GM12878 (cell line): Measurements from ENCODE around the gene DUSP12. TPM values are rescaled to one million over a fixed set of nuclear protein-coding genes. Genes with fewer than 3 reads are reported as not detected.

Experiments used
- ATAC-seq: fragments of 200-7000 bp; cut with Tn5 transposase; 3 replicates; pipeline ENCODE4 v1.9.1; 2020; ENCODE audit warnings: mild to moderate bottlenecking, moderate library complexity
- BruUV-seq: library from RNA; stranded (reverse); fragments of 400-500 nt; replicated peaks from 2 replicates; lab custom pipeline; 2021; lab: Mats Ljungman, UMichigan
- CTCF ChIA-PET: fragments of 300-600 bp; sonication (Branson Sonifier 250); formaldehyde crosslinking; extraction: SDS; loops from one replicate; lab custom pipeline; 2021; ENCODE audit warnings: inconsistent platforms; lab: Yijun Ruan, JAX
- POLR2A ChIA-PET: fragments of 350-600 bp; formaldehyde crosslinking; extraction: SDS; loops from one replicate; lab custom pipeline; 2021; ENCODE audit warnings: inconsistent platforms; lab: Charles Lee
- RAD21 ChIA-PET: fragments of 300-600 bp; sonication (Branson Sonifier 250); formaldehyde crosslinking; loops from one replicate; lab custom pipeline; 2023; ENCODE audit warnings: antibody characterized with exemption; ENCODE audit not compliant: unreplicated experiment; lab: Charles Lee
- SMC1A ChIA-PET: fragments of 300-600 bp; sonication (Branson Sonifier 250); formaldehyde crosslinking; loops from one replicate; lab custom pipeline; 2023; ENCODE audit not compliant: unreplicated experiment, uncharacterized antibody; lab: Charles Lee
- DNase-seq: peaks from one replicate; pipeline ENCODE4 v3.0.0-alpha.2; 2011; ENCODE audit warnings: low read depth, low spot score
- FAIRE-seq: peaks from 3 replicates; lab custom pipeline; 2011; peaks lifted over from hg19 to GRCh38; lab: Jason Lieb, UNC
- H2AFZ ChIP-seq: 2 replicates; pipeline ENCODE4 v1.6.0; 2011; ENCODE audit warnings: low read depth, low read length, control low read depth; ENCODE audit not compliant: control insufficient read depth
- H3K27ac ChIP-seq: 2 replicates; pipeline ENCODE4 v1.5.1; 2011; ENCODE audit warnings: control low read depth; ENCODE audit not compliant: control insufficient read depth, insufficient read depth
- H3K27me3 ChIP-seq, 2 experiments: replicated peaks in 1 of 2; 2 replicates each; pipeline versions ENCODE4 v1.6.0 to v1.6.1; 2011; ENCODE audit warnings: low read length in 1 of 2; ENCODE audit not compliant: control insufficient read depth in 2 of 2, insufficient read depth in 2 of 2
- H3K36me3 ChIP-seq, 2 experiments: 2 replicates each; pipeline ENCODE4 v1.5.1; 2011; ENCODE audit warnings: low read length in 1 of 2; ENCODE audit not compliant: control insufficient read depth in 2 of 2, insufficient read depth in 2 of 2
- H3K4me1 ChIP-seq: 2 replicates; pipeline ENCODE4 v1.6.1; 2011; ENCODE audit warnings: mild to moderate bottlenecking, low read length, moderate library complexity, mixed read lengths; ENCODE audit not compliant: control insufficient read depth, insufficient read depth
- H3K4me2 ChIP-seq: 2 replicates; pipeline ENCODE4 v1.6.0; 2011; ENCODE audit warnings: control low read depth; ENCODE audit not compliant: control insufficient read depth, insufficient read depth
- H3K4me3 ChIP-seq: fragments of 200-600 bp; sonication (generic); 2 replicates; pipeline ENCODE4 v1.5.1; 2016
- H3K79me2 ChIP-seq: 2 replicates; pipeline ENCODE4 v1.6.0; 2011; ENCODE audit warnings: low read length; ENCODE audit not compliant: control insufficient read depth, insufficient read depth
- H3K9ac ChIP-seq: 2 replicates; pipeline ENCODE4 v1.8.0; 2011; ENCODE audit warnings: low read length, control low read depth, mixed read lengths; ENCODE audit not compliant: control insufficient read depth, insufficient read depth
- H3K9me3 ChIP-seq: replicated peaks from 3 replicates; pipeline ENCODE4 v1.5.1; 2011; ENCODE audit warnings: mild to moderate bottlenecking, low read length; ENCODE audit not compliant: control insufficient read depth, insufficient read depth
- H4K20me1 ChIP-seq: 2 replicates; pipeline ENCODE4 v1.6.0; 2011; ENCODE audit not compliant: control insufficient read depth, insufficient read depth
- ATF7 ChIP-seq: fragments of 450-650 bp; IDR thresholded peaks from 2 replicates; pipeline ENCODE4 v1.6.1; 2016; ENCODE audit warnings: low read depth, mild to moderate bottlenecking
- EED ChIP-seq: sonication (generic); IDR thresholded peaks from 2 replicates; pipeline ENCODE4 v1.6.1; 2016; ENCODE audit warnings: antibody characterized with exemption, low read depth
- JUNB ChIP-seq: IDR thresholded peaks from 2 replicates; pipeline ENCODE4 v1.6.1; 2016; ENCODE audit warnings: antibody characterized with exemption, mild to moderate bottlenecking
- RAD21 ChIP-seq: IDR thresholded peaks from 2 replicates; pipeline ENCODE4 v1.6.1; 2011; ENCODE audit warnings: mild to moderate bottlenecking, low read depth, low read length, moderate library complexity; ENCODE audit not compliant: insufficient read depth
- SMC3 ChIP-seq: IDR thresholded peaks from 2 replicates; pipeline ENCODE4 v1.6.1; 2011; ENCODE audit warnings: low read length, improper control_type of control experiment, borderline replicate concordance
- SRF ChIP-seq, 2 experiments: IDR thresholded peaks; 2 replicates each; pipeline ENCODE4 v1.6.1; 2011; ENCODE audit warnings: low read depth in 2 of 2, low read length in 2 of 2, mild to moderate bottlenecking in 1 of 2, moderate library complexity in 1 of 2
- TBL1XR1 ChIP-seq: IDR thresholded peaks from 2 replicates; pipeline ENCODE4 v1.6.1; 2012; ENCODE audit warnings: low read depth, low read length, improper control_type of control experiment
- TCF7 ChIP-seq: IDR thresholded peaks from 2 replicates; pipeline ENCODE4 v1.6.1; 2014; ENCODE audit warnings: antibody characterized with exemption, borderline replicate concordance
- WGBS: methylation state at CpG from one replicate; pipeline ENCODE4 v1.1.6; 2016; ENCODE audit warnings: low lambda C conversion rate; ENCODE audit not compliant: insufficient replicate concordance, insufficient coverage; ENCODE audit errors: missing lambda C conversion rate; 5-methylcytosine and 5-hydroxymethylcytosine counted together
- in situ Hi-C: fragments of 300-500 bp; cut with MboI; formaldehyde crosslinking; loops from 9 replicates; pipeline ENCODE4 v1.14.3; 2018; ENCODE audit warnings: mixed read lengths
- intact Hi-C: fragments of 100-400 bp; cut with micrococcal nuclease; formaldehyde crosslinking; loops from one replicate; pipeline ENCODE4 v1.14.2; 2022; ENCODE audit not compliant: unreplicated experiment
- polyA plus RNA-seq, 11 experiments: library from polyadenylated mRNA; depleted of rRNA in 4 of 11; unstranded in 6 of 11; stranded (reverse) in 5 of 11; fragments of >200 nt; fragmentation: Nextera tagmentation in 4 of 11; fragmentation: Illumina TruSeq in 1 of 11; extraction: Ambion mirVana in 4 of 11; extraction: Trizol in 1 of 11; gene quantifications; 1 replicate in 1 of 11; 2 replicates in 10 of 11; pipeline versions ENCODE4 v1.2.1 to v1.2.3, GENCODE V29; 2011 to 2016; ENCODE audit warnings: inconsistent platforms in 2 of 11, missing spikeins in 2 of 11, low read depth in 1 of 11
- total RNA-seq, 4 experiments: library from RNA; depleted of rRNA in 3 of 4; stranded (reverse); fragments of >200 nt in 3 of 4; fragmentation: Illumina TruSeq in 1 of 4; extraction: Trizol in 1 of 4; gene quantifications; 2 replicates each; pipeline versions ENCODE4 v1.2.1 to v1.2.3, GENCODE V29; 2013 to 2021
- TF ChIP-seq, protein P1 (sequence below), 3 experiments: IDR thresholded peaks in 2 of 3; conservative IDR thresholded peaks in 1 of 3; 2 replicates each; pipeline ENCODE4 v1.5.1; 2011; ENCODE audit warnings: low read depth in 3 of 3, low read length in 3 of 3, mild to moderate bottlenecking in 3 of 3, control low read depth in 2 of 3, moderate library complexity in 2 of 3, inconsistent platforms in 1 of 3, mixed read lengths in 1 of 3; ENCODE audit not compliant: control insufficient read depth in 2 of 3, insufficient read depth in 1 of 3; ENCODE audit errors: extremely low read depth in 1 of 3
- TF ChIP-seq, protein P2 (sequence below): fragments of 150-350 bp; IDR thresholded peaks from 2 replicates; pipeline ENCODE4 v1.6.1; 2014; ENCODE audit warnings: mild to moderate bottlenecking, low read depth, low read length

DUSP12 gene
- total and polyA plus RNA-seq, 10 of the 15 experiments (the other 5 are each of a cell fraction or from before 2014, with no cell fraction given), result 7.0 to 51.5 (median 35.4) TPM

DNA sequence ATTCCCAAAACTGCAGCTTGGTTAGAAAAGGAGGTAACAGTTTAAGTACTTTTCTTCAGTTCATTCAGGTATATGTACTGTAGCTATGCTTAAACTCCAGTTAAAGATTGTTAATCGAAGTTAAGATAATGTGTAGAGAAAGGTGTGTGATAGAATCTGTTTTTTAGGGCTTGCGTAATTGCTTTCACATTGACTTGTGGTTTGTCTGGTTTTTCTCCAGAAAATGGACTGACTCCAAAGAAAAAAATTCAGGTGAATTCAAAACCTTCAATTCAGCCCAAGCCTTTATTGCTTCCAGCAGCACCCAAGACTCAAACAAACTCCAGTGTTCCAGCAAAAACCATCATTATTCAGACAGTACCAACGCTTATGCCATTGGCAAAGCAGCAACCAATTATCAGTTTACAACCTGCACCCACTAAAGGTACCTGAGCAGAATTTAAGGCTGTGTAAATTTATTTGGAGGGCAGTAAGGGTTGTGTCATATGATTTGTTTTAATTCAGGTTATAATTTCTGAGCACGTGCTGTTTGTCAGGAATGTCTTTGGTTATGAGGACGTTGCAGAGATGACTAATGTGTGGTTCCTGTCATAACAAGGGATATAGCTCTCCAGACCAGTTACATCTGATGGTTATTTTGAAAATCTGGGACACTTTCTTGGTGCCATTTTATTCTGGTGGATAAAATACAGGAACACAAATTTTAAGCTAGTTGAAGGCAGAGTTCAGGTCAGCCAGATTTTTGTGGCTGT lies 42.5 kb downstream of the DUSP12 start (continued):
- TF ChIP-seq TBL1XR1, result no peak
- no peak for TF ChIP-seq TCF7

- POLR2A ChIA-PET, result interaction anchor here (0.8 to 1.0 kb wide), 2 partner anchors 9 to 245 kb away, joined by 4 to 7 read pairs; no protein-coding TSS in a partner anchor
- intact Hi-C loops, result loop anchor here (2.0 to 10.0 kb wide), 2 partner anchors 112 to 244 kb away; no protein-coding TSS in a partner anchor
- no peaks in the 10 kb centered on the region for H3K79me2 ChIP-seq
- no peak overlapping the region for H3K27ac ChIP-seq
- peak; percentile 90 for ATAC-seq
- H3K9me3 ChIP-seq, result no peaks in the 10 kb centered on the region
- TF ChIP-seq, protein P1, sequence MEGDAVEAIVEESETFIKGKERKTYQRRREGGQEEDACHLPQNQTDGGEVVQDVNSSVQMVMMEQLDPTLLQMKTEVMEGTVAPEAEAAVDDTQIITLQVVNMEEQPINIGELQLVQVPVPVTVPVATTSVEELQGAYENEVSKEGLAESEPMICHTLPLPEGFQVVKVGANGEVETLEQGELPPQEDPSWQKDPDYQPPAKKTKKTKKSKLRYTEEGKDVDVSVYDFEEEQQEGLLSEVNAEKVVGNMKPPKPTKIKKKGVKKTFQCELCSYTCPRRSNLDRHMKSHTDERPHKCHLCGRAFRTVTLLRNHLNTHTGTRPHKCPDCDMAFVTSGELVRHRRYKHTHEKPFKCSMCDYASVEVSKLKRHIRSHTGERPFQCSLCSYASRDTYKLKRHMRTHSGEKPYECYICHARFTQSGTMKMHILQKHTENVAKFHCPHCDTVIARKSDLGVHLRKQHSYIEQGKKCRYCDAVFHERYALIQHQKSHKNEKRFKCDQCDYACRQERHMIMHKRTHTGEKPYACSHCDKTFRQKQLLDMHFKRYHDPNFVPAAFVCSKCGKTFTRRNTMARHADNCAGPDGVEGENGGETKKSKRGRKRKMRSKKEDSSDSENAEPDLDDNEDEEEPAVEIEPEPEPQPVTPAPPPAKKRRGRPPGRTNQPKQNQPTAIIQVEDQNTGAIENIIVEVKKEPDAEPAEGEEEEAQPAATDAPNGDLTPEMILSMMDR (IDR thresholded peaks at IDR 0.05 in 2 of 3, conservative IDR thresholded peaks at IDR 0.05 in 1 of 3; ENCODE audit: control insufficient read depth in 2 of 3, extremely low read depth in 1 of 3, insufficient read depth in 1 of 3, low read depth in 3 of 3, low read length in 3 of 3), result peak; percentile 42 to 61 (median 49); a peak in 5 of 6 replicates
- TF ChIP-seq SRF (IDR thresholded peaks at IDR 0.05; ENCODE audit: low read depth in 2 of 2, low read length in 2 of 2) (peak in 1 of 2 experiments; percentile 24; a peak in 1 of 4 replicates), ATF7 (peak; percentile 35; the same call in 1 of the 2 replicates), RAD21 (peak; percentile 73), EED (no peak), SMC3 (peak; percentile 65; the same call in 1 of the 2 replicates), JUNB (peak; percentile 57)
- TF ChIP-seq, protein P2, sequence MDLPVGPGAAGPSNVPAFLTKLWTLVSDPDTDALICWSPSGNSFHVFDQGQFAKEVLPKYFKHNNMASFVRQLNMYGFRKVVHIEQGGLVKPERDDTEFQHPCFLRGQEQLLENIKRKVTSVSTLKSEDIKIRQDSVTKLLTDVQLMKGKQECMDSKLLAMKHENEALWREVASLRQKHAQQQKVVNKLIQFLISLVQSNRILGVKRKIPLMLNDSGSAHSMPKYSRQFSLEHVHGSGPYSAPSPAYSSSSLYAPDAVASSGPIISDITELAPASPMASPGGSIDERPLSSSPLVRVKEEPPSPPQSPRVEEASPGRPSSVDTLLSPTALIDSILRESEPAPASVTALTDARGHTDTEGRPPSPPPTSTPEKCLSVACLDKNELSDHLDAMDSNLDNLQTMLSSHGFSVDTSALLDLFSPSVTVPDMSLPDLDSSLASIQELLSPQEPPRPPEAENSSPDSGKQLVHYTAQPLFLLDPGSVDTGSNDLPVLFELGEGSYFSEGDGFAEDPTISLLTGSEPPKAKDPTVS, result no peak
- no peaks in the 10 kb centered on the region for H4K20me1 ChIP-seq
- H3K4me3 ChIP-seq, result no peak overlapping the region
- FAIRE-seq, result peak; percentile 98
- 35% methylated on average over 3 of the region's 3 CpGs for WGBS
- H3K4me2 ChIP-seq, result no peak overlapping the region
- H3K36me3 ChIP-seq, result peaks cover 1 to 33% of the 10 kb centered on the region in 2 experiments; a peak in 3 of 4 replicates
- BruUV-seq, result no TSS peak
- SMC1A ChIA-PET, result interaction anchor here (0.6 to 4.8 kb wide), 25 partner anchors 9 to 487 kb away, joined by 3 to 132 read pairs (median 4); no protein-coding TSS in a partner anchor
- CTCF ChIA-PET, result interaction anchor here (0.6 to 6.8 kb wide), 55 partner anchors 8 to 909 kb away, joined by 3 to 214 read pairs (median 4); partner anchors contain the start of genes DUSP12 and OLFML2B
- no peak overlapping the region for H3K9ac ChIP-seq
- H3K27me3 ChIP-seq, result no peaks in the 10 kb centered on the region
- in situ Hi-C loops, result no loop called here
- peak; percentile 23 for DNase-seq
- H2AFZ ChIP-seq, result no peak overlapping the region
- H3K4me1 ChIP-seq, result no peaks in the 10 kb centered on the region
- RAD21 ChIA-PET, result interaction anchor here (0.6 to 5.1 kb wide), 22 partner anchors 9 to 597 kb away, joined by 3 to 152 read pairs (median 4); partner anchors contain the start of gene DUSP12
Measured at GRCh38 chr1:161792740-161793139, 43.2 kb downstream of the DUSP12 start.
